ENCODE data around the gene ENDOU.
A peak's percentile ranks its signal among the peaks of the same experiment; 100 is the strongest.

Gene ENDOU

GRCh38 chr12:47757840-47758583, 32.7 kb upstream of the ENDOU start:
- no peak for DNase-seq (ENCODE audit: low read depth)

GRCh38 chr12:47757364-47757839, 32.1 kb upstream of the ENDOU start:
- DNase-seq (ENCODE audit: low read depth): no peak

GRCh38 chr12:47755655-47756562, 30.6 kb upstream of the ENDOU start:
- no peak for DNase-seq (ENCODE audit: low read depth)

- no peak for DNase-seq (ENCODE audit: low read depth)
These were observed 29.6 kb upstream of the ENDOU start for GRCh38 chr12:47754881-47755280.

- DNase-seq (ENCODE audit: low read depth): no peak
These were observed 28.8 kb upstream of the ENDOU start for GRCh38 chr12:47754126-47754525.

GRCh38 chr12:47753021-47754001, 28.0 kb upstream of the ENDOU start:
- no peak for DNase-seq (ENCODE audit: low read depth)

- peak; percentile 54 for DNase-seq (ENCODE audit: low read depth)
These were observed 27.3 kb upstream of the ENDOU start for GRCh38 chr12:47752552-47752951.

- DNase-seq (ENCODE audit: low read depth): no peak
These were observed 26.8 kb upstream of the ENDOU start for GRCh38 chr12:47752121-47752520.

- no peak for DNase-seq (ENCODE audit: low read depth)
These were observed 26.3 kb upstream of the ENDOU start for GRCh38 chr12:47751561-47751960.

GRCh38 chr12:47750916-47751470, 25.7 kb upstream of the ENDOU start:
- DNase-seq (ENCODE audit: low read depth): no peak

- no peak for DNase-seq (ENCODE audit: low read depth)
These were observed 25.0 kb upstream of the ENDOU start for GRCh38 chr12:47750229-47750798.

- no peak for DNase-seq (ENCODE audit: low read depth)
These were observed 23.6 kb upstream of the ENDOU start for GRCh38 chr12:47748899-47749298.

GRCh38 chr12:47748507-47748828, 23.2 kb upstream of the ENDOU start:
- no peak for DNase-seq (ENCODE audit: low read depth)

- no peak for DNase-seq (ENCODE audit: low read depth)
These were observed 22.6 kb upstream of the ENDOU start for GRCh38 chr12:47747596-47748506.

- DNase-seq (ENCODE audit: low read depth): no peak
These were observed 21.8 kb upstream of the ENDOU start for GRCh38 chr12:47747126-47747525.

- no peak for DNase-seq (ENCODE audit: low read depth)
These were observed 21.2 kb upstream of the ENDOU start for GRCh38 chr12:47746523-47746922.

- no peak for DNase-seq (ENCODE audit: low read depth)
These were observed 20.8 kb upstream of the ENDOU start for GRCh38 chr12:47746073-47746472.

- no peak for DNase-seq (ENCODE audit: low read depth)
These were observed 20.3 kb upstream of the ENDOU start for GRCh38 chr12:47745485-47746041.

- DNase-seq (ENCODE audit: low read depth): no peak
These were observed 19.6 kb upstream of the ENDOU start for GRCh38 chr12:47744778-47745436.
